ENCODE data around the gene MAMLD1.

MAMLD1 gene

GRCh38 chrX:150544222-150544787 lies 181.2 kb downstream of the MAMLD1 start (continued):
- no peak for TF ChIP-seq TOX (CRISPR knock-in tag; IDR thresholded peaks at IDR 0.05; ENCODE audit: borderline replicate concordance)
- TF ChIP-seq GLIS3 (CRISPR knock-in tag; IDR thresholded peaks at IDR 0.05): no peak
- no peak for TF ChIP-seq OSR1 (CRISPR knock-in tag; IDR thresholded peaks at IDR 0.05)
- no peak for TF ChIP-seq PATZ1 (CRISPR knock-in tag; IDR thresholded peaks at IDR 0.05; ENCODE audit: borderline replicate concordance)
- no peak for TF ChIP-seq SNAI2 (CRISPR knock-in tag; IDR thresholded peaks at IDR 0.05)
- TF ChIP-seq ARNTL (CRISPR knock-in tag; IDR thresholded peaks at IDR 0.05; ENCODE audit: borderline replicate concordance, low read depth): no peak
- TF ChIP-seq ISL1 (CRISPR knock-in tag; IDR thresholded peaks at IDR 0.05): no peak

GRCh38 chrX:150544835-150545770 lies 182.0 kb downstream of the MAMLD1 start:
- no peak for ATAC-seq
- TF ChIP-seq CSDC2 (CRISPR knock-in tag; IDR thresholded peaks at IDR 0.05) (no peak), GLIS3 (CRISPR knock-in tag; IDR thresholded peaks at IDR 0.05) (no peak), ESRRG (CRISPR knock-in tag; IDR thresholded peaks at IDR 0.05) (no peak), SNAI2 (CRISPR knock-in tag; IDR thresholded peaks at IDR 0.05) (no peak), CSRNP3 (CRISPR knock-in tag; IDR thresholded peaks at IDR 0.05) (no peak), CREB5 (CRISPR knock-in tag; IDR thresholded peaks at IDR 0.05; ENCODE audit: low read depth) (no peak), PPARA (CRISPR knock-in tag; IDR thresholded peaks at IDR 0.05; ENCODE audit: borderline replicate concordance) (no peak), OSR1 (CRISPR knock-in tag; IDR thresholded peaks at IDR 0.05) (no peak), TSHZ2 (CRISPR knock-in tag; IDR thresholded peaks at IDR 0.05) (no peak), PATZ1 (CRISPR knock-in tag; IDR thresholded peaks at IDR 0.05; ENCODE audit: borderline replicate concordance) (no peak), ZNF565 (CRISPR knock-in tag; conservative IDR thresholded peaks at IDR 0.05; ENCODE audit: low read depth) (no peak), ZC3H10 (CRISPR knock-in tag; IDR thresholded peaks at IDR 0.05) (no peak), ZFP3 (CRISPR knock-in tag; IDR thresholded peaks at IDR 0.05) (no peak), BACH2 (CRISPR knock-in tag; IDR thresholded peaks at IDR 0.05; ENCODE audit: borderline replicate concordance) (no peak), TCF4 (CRISPR knock-in tag; IDR thresholded peaks at IDR 0.05; ENCODE audit: borderline replicate concordance) (no peak), ZNF8 (CRISPR knock-in tag; IDR thresholded peaks at IDR 0.05) (no peak), ZFP30 (CRISPR knock-in tag; IDR thresholded peaks at IDR 0.05) (no peak), TOX (CRISPR knock-in tag; IDR thresholded peaks at IDR 0.05; ENCODE audit: borderline replicate concordance) (no peak), POU6F1 (CRISPR knock-in tag; IDR thresholded peaks at IDR 0.05; ENCODE audit: borderline replicate concordance, low read depth) (no peak)
